Stimulated activated effector memory CD8-positive, alpha-beta T cell treated with anti-CD3 and anti-CD28 coated beads, Interleukin-12 subunit alpha, Interleukin-12 subunit beta, amount 100 ng/mL, for 72 hours (primary cell): ENCODE data around the gene HNF4A.
A peak's percentile ranks its signal among the peaks of the same experiment; 100 is the strongest.
"Not testable (repeated sequence)": the region's sequence is repeated elsewhere in the genome, so short reads cannot be mapped to it uniquely, and the experiment has no call there.

ENCODE experiments used
- ATAC-seq: fragments of 150-1000 bp; cut with Tn5 transposase; 2 replicates; pipeline ENCODE4 v1.10.0; 2021
- DNase-seq, 2 donors: peaks; one replicate each; pipeline ENCODE4 v3.0.0; 2021 to 2022; ENCODE audit warnings: low spot score in 2 of 2
- H3K27ac Mint-ChIP-seq: one replicate; pipeline ENCODE4 v1.8.0; 2022; ENCODE audit warnings: mild to moderate bottlenecking, mixed read lengths
- H3K36me3 Mint-ChIP-seq: one replicate; pipeline ENCODE4 v1.8.0; 2022; ENCODE audit warnings: mild to moderate bottlenecking, mixed read lengths
- H3K4me1 Mint-ChIP-seq: one replicate; pipeline ENCODE4 v1.8.0; 2022; ENCODE audit warnings: mixed read lengths
- H3K4me3 Mint-ChIP-seq: one replicate; pipeline ENCODE4 v1.8.0; 2022; ENCODE audit warnings: mild to moderate bottlenecking, mixed read lengths
- H3K9me3 Mint-ChIP-seq: one replicate; pipeline ENCODE4 v1.8.0; 2022; ENCODE audit warnings: mixed read lengths

The HNF4A gene

GRCh38 chr20:44355498-44356352, at the start of gene HNF4A:
Gene HNF4A (plus strand): TSS chr20:44355699. CDS start chr20:44355805, 106 bp downstream.
- no peak within 1 kb of the TSS for H3K27ac Mint-ChIP-seq
- ATAC-seq (no peak), DNase-seq (no peak)
- H3K4me1 Mint-ChIP-seq, result no peaks in the 10 kb centered on the region
- H3K4me3 Mint-ChIP-seq, result no peak within 1 kb of the TSS
- no peaks in the 10 kb centered on the region for H3K9me3 Mint-ChIP-seq
- no peaks in the 10 kb centered on the region for H3K36me3 Mint-ChIP-seq

- no peak for ATAC-seq
- no peaks in the 10 kb centered on the region for H3K9me3 Mint-ChIP-seq
- H3K27ac Mint-ChIP-seq, result no peak overlapping the region
- DNase-seq, result no peak
- peaks cover 23% of the 10 kb centered on the region for H3K4me1 Mint-ChIP-seq
- H3K4me3 Mint-ChIP-seq, result no peak overlapping the region
- peaks cover 19% of the 10 kb centered on the region for H3K36me3 Mint-ChIP-seq
Observed at GRCh38 chr20:44306927-44307326, 48.6 kb upstream of the HNF4A start.

GRCh38 chr20:44309763-44310663, 45.5 kb upstream of the HNF4A start:
- DNase-seq, result peak in 1 of 2 donors; percentile 50
- H3K4me3 Mint-ChIP-seq, result peak overlapping the region; percentile 84
- H3K27ac Mint-ChIP-seq, result peak overlapping the region; percentile 97
- H3K36me3 Mint-ChIP-seq, result peaks cover 20% of the 10 kb centered on the region
- no peak for ATAC-seq
- H3K9me3 Mint-ChIP-seq, result no peaks in the 10 kb centered on the region
- peaks cover 23% of the 10 kb centered on the region for H3K4me1 Mint-ChIP-seq

- Mint-ChIP-seq H3K4me1 (peaks cover 23% of the 10 kb centered on the region), H3K36me3 (peaks cover 20% of the 10 kb centered on the region), H3K27ac (peak within 1 kb of the TSS; percentile 97), H3K9me3 (no peaks in the 10 kb centered on the region), H3K4me3 (peak within 1 kb of the TSS; percentile 84)
- DNase-seq (peak; percentile 97 to 99), ATAC-seq (peak; percentile 95)
Observed at GRCh38 chr20:44310664-44311639, 44.5 kb upstream of the HNF4A start, which contains the start of gene FITM2. Gene FITM2 (minus strand): TSS chr20:44311202. CDS start chr20:44311148, 54 bp downstream.

- H3K36me3 Mint-ChIP-seq, result peaks cover 20% of the 10 kb centered on the region
- H3K27ac Mint-ChIP-seq, result no peak overlapping the region
- no peak for DNase-seq
- no peaks in the 10 kb centered on the region for H3K9me3 Mint-ChIP-seq
- peaks cover 14% of the 10 kb centered on the region for H3K4me1 Mint-ChIP-seq
- ATAC-seq, result no peak
- no peak overlapping the region for H3K4me3 Mint-ChIP-seq
Observed at GRCh38 chr20:44314870-44315269, 40.6 kb upstream of the HNF4A start.

GRCh38 chr20:44319839-44320422, 35.6 kb upstream of the HNF4A start:
- Mint-ChIP-seq H3K36me3 (no peaks in the 10 kb centered on the region), H3K27ac (no peak overlapping the region), H3K4me3 (no peak overlapping the region), H3K4me1 (no peaks in the 10 kb centered on the region), H3K9me3 (no peaks in the 10 kb centered on the region)
- ATAC-seq (no peak), DNase-seq (no peak)

GRCh38 chr20:44324343-44324742, 31.2 kb upstream of the HNF4A start:
- DNase-seq (no peak), ATAC-seq (peak; percentile 24)
- H3K4me1 Mint-ChIP-seq, result peaks cover 6% of the 10 kb centered on the region
- no peaks in the 10 kb centered on the region for H3K9me3 Mint-ChIP-seq
- H3K27ac Mint-ChIP-seq, result no peak overlapping the region
- peaks cover 5% of the 10 kb centered on the region for H3K36me3 Mint-ChIP-seq
- no peak overlapping the region for H3K4me3 Mint-ChIP-seq

GRCh38 chr20:44326391-44327159, 28.9 kb upstream of the HNF4A start:
- DNase-seq (no peak), ATAC-seq (peak; percentile 60)
- H3K4me3 Mint-ChIP-seq, result peak overlapping the region; percentile 46
- H3K27ac Mint-ChIP-seq, result no peak overlapping the region
- no peaks in the 10 kb centered on the region for H3K9me3 Mint-ChIP-seq
- H3K4me1 Mint-ChIP-seq, result peaks cover 6% of the 10 kb centered on the region
- H3K36me3 Mint-ChIP-seq, result peaks cover 5% of the 10 kb centered on the region

- H3K4me1 Mint-ChIP-seq, H3K9me3 Mint-ChIP-seq, DNase-seq, H3K36me3 Mint-ChIP-seq, ATAC-seq: not testable (repeated sequence)
- H3K4me3 Mint-ChIP-seq, result peak overlapping the region; percentile 46
- peak overlapping the region; percentile 79 for H3K27ac Mint-ChIP-seq
Observed at GRCh38 chr20:44327748-44328147, 27.8 kb upstream of the HNF4A start.

GRCh38 chr20:44328428-44328827, 27.1 kb upstream of the HNF4A start:
- DNase-seq, result no peak
- Mint-ChIP-seq H3K4me1 (peaks cover 6% of the 10 kb centered on the region), H3K27ac (no peak overlapping the region), H3K4me3 (no peak overlapping the region), H3K36me3 (peaks cover 5% of the 10 kb centered on the region), H3K9me3 (no peaks in the 10 kb centered on the region)
- ATAC-seq, result no peak

GRCh38 chr20:44331201-44331600, 24.3 kb upstream of the HNF4A start:
- peaks cover 5% of the 10 kb centered on the region for H3K36me3 Mint-ChIP-seq
- ATAC-seq (no peak), DNase-seq (no peak)
- no peaks in the 10 kb centered on the region for H3K9me3 Mint-ChIP-seq
- H3K4me3 Mint-ChIP-seq, result no peak overlapping the region
- no peak overlapping the region for H3K27ac Mint-ChIP-seq
- H3K4me1 Mint-ChIP-seq, result peaks cover 7% of the 10 kb centered on the region

- Mint-ChIP-seq H3K27ac (no peak overlapping the region), H3K4me3 (no peak overlapping the region), H3K4me1 (peaks cover 6% of the 10 kb centered on the region), H3K36me3 (no peaks in the 10 kb centered on the region), H3K9me3 (no peaks in the 10 kb centered on the region)
- no peak for DNase-seq
- ATAC-seq, result peak; percentile 31
Observed at GRCh38 chr20:44334306-44334705, 21.2 kb upstream of the HNF4A start.

- H3K27ac Mint-ChIP-seq, result no peak overlapping the region
- H3K36me3 Mint-ChIP-seq, result no peaks in the 10 kb centered on the region
- ATAC-seq (no peak), DNase-seq (no peak)
- H3K9me3 Mint-ChIP-seq, result no peaks in the 10 kb centered on the region
- H3K4me3 Mint-ChIP-seq, result no peak overlapping the region
- peaks cover 6% of the 10 kb centered on the region for H3K4me1 Mint-ChIP-seq
Observed at GRCh38 chr20:44334709-44335108, 20.8 kb upstream of the HNF4A start.

- Mint-ChIP-seq H3K27ac (no peak overlapping the region), H3K36me3 (no peaks in the 10 kb centered on the region), H3K4me1 (peaks cover 6% of the 10 kb centered on the region), H3K4me3 (no peak overlapping the region), H3K9me3 (no peaks in the 10 kb centered on the region)
- DNase-seq (no peak), ATAC-seq (no peak)
Observed at GRCh38 chr20:44335675-44336074, 19.8 kb upstream of the HNF4A start.
